HG02981 (cell line): ENCODE measurements around the gene C1orf167.

Experiments
- ATAC-seq: cut with Tn5 transposase; IDR thresholded peaks from one replicate; pipeline ENCODE4 v1.9.1; 2021; ENCODE audit warnings: mild to moderate bottlenecking, moderate library complexity; ENCODE audit not compliant: unreplicated experiment

C1orf167 gene

GRCh38 chr1:11735854-11736745, 25.9 kb upstream of the C1orf167 start, which contains the start of gene AGTRAP:
Gene AGTRAP (plus strand): TSS chr1:11736136. CDS start chr1:11736209, 73 bp downstream.
- peak; percentile 59 for ATAC-seq

GRCh38 chr1:11736746-11737639, 25.0 kb upstream of the C1orf167 start:
- ATAC-seq = peak; percentile 25

GRCh38 chr1:11738096-11738495, 23.9 kb upstream of the C1orf167 start:
- ATAC-seq = no peak

GRCh38 chr1:11738783-11739182, 23.2 kb upstream of the C1orf167 start:
- ATAC-seq = no peak

- ATAC-seq = no peak
Measured at GRCh38 chr1:11740258-11741192, 21.5 kb upstream of the C1orf167 start.

- ATAC-seq = no peak
Measured at GRCh38 chr1:11741482-11741881, 20.5 kb upstream of the C1orf167 start.

GRCh38 chr1:11741919-11742558, 20.0 kb upstream of the C1orf167 start:
- ATAC-seq = no peak

- ATAC-seq = no peak
Measured at GRCh38 chr1:11744287-11744686, 17.7 kb upstream of the C1orf167 start.

- ATAC-seq = no peak
Measured at GRCh38 chr1:11746092-11746491, 15.9 kb upstream of the C1orf167 start.

GRCh38 chr1:11746795-11747487, 15.1 kb upstream of the C1orf167 start:
- no peak for ATAC-seq

- ATAC-seq = no peak
Measured at GRCh38 chr1:11748294-11749202, 13.4 kb upstream of the C1orf167 start.

- ATAC-seq = no peak
Measured at GRCh38 chr1:11749203-11749689, 12.7 kb upstream of the C1orf167 start.

GRCh38 chr1:11749996-11750395, 12.0 kb upstream of the C1orf167 start:
- ATAC-seq = no peak

GRCh38 chr1:11751087-11751486, 10.9 kb upstream of the C1orf167 start:
- ATAC-seq = no peak

- no peak for ATAC-seq
Measured at GRCh38 chr1:11752359-11753088, 9.5 kb upstream of the C1orf167 start.

- ATAC-seq = no peak
Measured at GRCh38 chr1:11753555-11754208, 8.3 kb upstream of the C1orf167 start.

- no peak for ATAC-seq
Measured at GRCh38 chr1:11757047-11757446, 4.9 kb upstream of the C1orf167 start.
